Vagina (tissue), 2 donors: ENCODE results near the gene HS6ST3. TPM values are rescaled to one million over a fixed set of nuclear protein-coding genes. Genes with fewer than 3 reads are reported as not detected.

ENCODE experiments used
- DNase-seq, 2 donors: peaks; one replicate each; pipeline ENCODE4 v3.0.0-alpha.2; 2017; ENCODE audit errors: extremely low spot score in 2 of 2
- H3K27ac ChIP-seq: fragments of 200-600 bp; sonication (generic); one replicate; pipeline ENCODE4 v1.5.1; 2019
- H3K27me3 ChIP-seq: fragments of 200-600 bp; sonication (generic); one replicate; pipeline ENCODE4 v1.5.1; 2019
- H3K36me3 ChIP-seq, 2 donors: fragments of 200-600 bp; sonication (generic); one replicate each; pipeline ENCODE4 v1.5.1; 2017 to 2019
- H3K4me1 ChIP-seq: fragments of 200-600 bp; sonication (generic); one replicate; pipeline ENCODE4 v1.5.1; 2019
- H3K4me3 ChIP-seq, 2 donors: fragments of 200-600 bp; sonication (generic); 1 replicate in 1 of 2; 2 replicates in 1 of 2; pipeline ENCODE4 v1.5.1; 2016 to 2019
- H3K9me3 ChIP-seq: fragments of 200-600 bp; sonication (generic); one replicate; pipeline ENCODE4 v1.5.1; 2019
- CTCF ChIP-seq, 3 experiments: fragments of 450-650 bp in 2 of 3; fragments of 200-600 bp in 1 of 3; sonication (generic) in 1 of 3; IDR thresholded peaks; one replicate each; pipeline ENCODE4 v1.5.1; 2017 to 2019; ENCODE audit warnings: antibody characterized with exemption in 3 of 3, mild to moderate bottlenecking in 2 of 3, moderate library complexity in 2 of 3
- POLR2A ChIP-seq, 2 donors: fragments of 450-650 bp; IDR thresholded peaks; one replicate each; pipeline ENCODE4 v1.6.1; 2017; ENCODE audit warnings: antibody characterized with exemption in 2 of 2, mild to moderate bottlenecking in 2 of 2, moderate library complexity in 2 of 2
- POLR2AphosphoS5 ChIP-seq, 2 donors: sonication (generic); formaldehyde crosslinking; IDR thresholded peaks; one replicate each; pipeline ENCODE4 v1.9.0; 2017; ENCODE audit warnings: antibody characterized with exemption in 2 of 2, mild to moderate bottlenecking in 2 of 2, low read depth in 1 of 2; ENCODE audit not compliant: insufficient read depth in 1 of 2
- intact Hi-C: fragments of 100-400 bp; cut with DNase I; formaldehyde crosslinking; loops from one replicate; pipeline ENCODE4 v1.15.1; 2023
- total RNA-seq: library from RNA; depleted of rRNA; stranded (reverse); fragments of >200 nt; gene quantifications from one replicate; pipeline ENCODE4 v1.2.3, GENCODE V29; 2016

Gene HS6ST3
- total RNA-seq, 1 donor from 2014 or later, result 0.49 TPM

DNA sequence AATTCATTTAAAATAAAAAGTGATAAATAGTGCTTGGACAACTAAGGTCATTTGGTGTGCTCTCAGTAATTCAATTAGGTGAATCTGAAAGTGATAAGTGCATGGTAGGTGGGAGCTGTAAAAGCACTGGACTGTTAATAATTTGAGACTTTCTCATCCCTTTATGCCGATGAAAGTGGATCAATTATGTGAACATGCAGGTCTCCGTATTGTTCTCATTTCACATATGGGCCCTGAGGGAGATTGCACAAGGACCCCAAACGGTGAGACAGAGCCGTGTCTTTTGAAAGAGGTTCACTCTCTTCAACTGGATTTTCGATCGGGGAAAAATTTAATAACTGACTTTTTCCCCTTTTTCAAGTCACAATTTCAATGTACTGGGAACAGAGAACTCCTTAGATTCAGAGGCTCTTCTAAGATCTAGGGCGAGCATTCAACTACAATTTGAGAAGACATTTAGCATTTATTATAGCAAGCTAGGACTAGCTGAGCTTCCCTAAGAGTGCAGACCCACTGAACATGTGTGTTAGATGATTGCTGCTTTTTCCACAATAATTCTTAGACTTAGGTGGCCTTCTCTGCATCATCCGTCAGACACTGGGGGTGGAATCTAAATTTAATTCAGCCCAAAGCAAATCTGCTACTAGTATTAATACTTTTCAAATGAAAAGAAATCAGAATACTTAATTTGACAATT, 556.8 kb downstream of the HS6ST3 start:
- Histone ChIP-seq H3K36me3 (no peaks in the 10 kb centered on the region), H3K4me1 (no peaks in the 10 kb centered on the region), H3K9me3 (no peaks in the 10 kb centered on the region), H3K4me3 (no peak overlapping the region), H3K27ac (no peak overlapping the region), H3K27me3 (no peaks in the 10 kb centered on the region)
- no peak for TF ChIP-seq POLR2A (IDR thresholded peaks at IDR 0.05)
- no peak for TF ChIP-seq POLR2AphosphoS5 (IDR thresholded peaks at IDR 0.05; ENCODE audit: insufficient read depth in 1 of 2, low read depth in 1 of 2)
- no peak for TF ChIP-seq CTCF (IDR thresholded peaks at IDR 0.05)
- intact Hi-C loops, result no loop called here
- no peak for DNase-seq

DNA sequence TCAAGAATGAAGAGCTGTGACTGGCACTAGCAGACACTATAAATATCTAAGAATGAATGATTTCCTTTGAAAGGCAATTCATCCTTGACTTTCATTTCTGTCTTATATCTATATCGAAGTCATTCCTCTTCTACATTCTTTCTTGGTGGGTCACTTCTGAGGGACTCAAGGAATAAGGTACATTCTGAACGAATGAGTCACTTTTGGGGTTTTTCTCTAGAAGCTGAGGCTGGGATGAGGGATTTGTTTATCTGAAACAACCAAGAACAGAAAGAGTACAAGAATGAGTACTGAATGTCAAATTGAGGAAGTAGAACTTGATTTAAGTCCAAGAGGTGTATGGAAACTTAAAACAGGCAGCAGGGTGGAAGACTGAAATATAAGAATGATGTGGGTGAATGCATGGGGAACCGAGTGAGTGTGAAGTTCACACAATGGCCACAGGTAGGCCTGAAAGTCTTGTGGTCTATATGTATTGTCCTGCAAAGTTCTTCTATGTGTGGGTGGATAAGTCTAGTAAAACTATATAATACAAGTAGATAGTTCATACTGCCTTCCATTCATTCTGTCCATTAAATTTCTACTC, 560.5 kb downstream of the HS6ST3 start:
- intact Hi-C loops, result no loop called here
- H3K4me3 ChIP-seq, result no peak overlapping the region
- H3K27me3 ChIP-seq, result no peaks in the 10 kb centered on the region
- no peak for DNase-seq
- H3K4me1 ChIP-seq, result no peaks in the 10 kb centered on the region
- H3K9me3 ChIP-seq, result no peaks in the 10 kb centered on the region
- no peak overlapping the region for H3K27ac ChIP-seq
- TF ChIP-seq POLR2AphosphoS5 (IDR thresholded peaks at IDR 0.05; ENCODE audit: insufficient read depth in 1 of 2, low read depth in 1 of 2) (no peak), CTCF (IDR thresholded peaks at IDR 0.05) (no peak), POLR2A (IDR thresholded peaks at IDR 0.05) (no peak)
- H3K36me3 ChIP-seq, result no peaks in the 10 kb centered on the region

DNA sequence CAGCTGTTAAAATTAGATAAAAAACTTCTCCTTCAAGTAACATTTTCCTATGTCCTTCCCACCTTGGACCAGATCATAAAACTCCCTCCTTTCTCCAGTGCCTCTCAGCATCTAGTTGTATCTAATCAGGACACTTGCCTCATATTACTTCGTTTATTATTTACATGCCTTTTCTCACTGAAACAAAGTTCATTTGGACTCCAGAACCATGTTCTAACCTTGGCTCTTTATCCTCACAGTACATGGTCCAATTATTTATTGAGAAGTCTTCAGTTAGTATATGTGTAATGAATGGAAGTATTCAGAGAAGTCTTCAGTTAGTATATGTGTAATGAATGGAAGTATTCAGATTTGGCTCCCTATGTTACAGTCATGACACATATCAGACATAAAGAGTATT, 561.7 kb downstream of the HS6ST3 start:
- Histone ChIP-seq H3K36me3 (no peaks in the 10 kb centered on the region), H3K9me3 (no peaks in the 10 kb centered on the region), H3K27ac (no peak overlapping the region), H3K27me3 (no peaks in the 10 kb centered on the region), H3K4me1 (no peaks in the 10 kb centered on the region), H3K4me3 (no peak overlapping the region)
- TF ChIP-seq CTCF (IDR thresholded peaks at IDR 0.05), result no peak
- no peak for TF ChIP-seq POLR2AphosphoS5 (IDR thresholded peaks at IDR 0.05; ENCODE audit: insufficient read depth in 1 of 2, low read depth in 1 of 2)
- TF ChIP-seq POLR2A (IDR thresholded peaks at IDR 0.05), result no peak
- intact Hi-C loops, result no loop called here
- no peak for DNase-seq

GRCh38 chr13:96652506-96652905, 562.6 kb downstream of the HS6ST3 start:
- TF ChIP-seq CTCF (IDR thresholded peaks at IDR 0.05) (no peak), POLR2AphosphoS5 (IDR thresholded peaks at IDR 0.05; ENCODE audit: insufficient read depth in 1 of 2, low read depth in 1 of 2) (no peak), POLR2A (IDR thresholded peaks at IDR 0.05) (no peak)
- intact Hi-C loops, result no loop called here
- no peaks in the 10 kb centered on the region for H3K9me3 ChIP-seq
- DNase-seq, result no peak
- no peaks in the 10 kb centered on the region for H3K27me3 ChIP-seq
- no peaks in the 10 kb centered on the region for H3K36me3 ChIP-seq
- no peaks in the 10 kb centered on the region for H3K4me1 ChIP-seq
- H3K27ac ChIP-seq, result no peak overlapping the region
- H3K4me3 ChIP-seq, result no peak overlapping the region

DNA sequence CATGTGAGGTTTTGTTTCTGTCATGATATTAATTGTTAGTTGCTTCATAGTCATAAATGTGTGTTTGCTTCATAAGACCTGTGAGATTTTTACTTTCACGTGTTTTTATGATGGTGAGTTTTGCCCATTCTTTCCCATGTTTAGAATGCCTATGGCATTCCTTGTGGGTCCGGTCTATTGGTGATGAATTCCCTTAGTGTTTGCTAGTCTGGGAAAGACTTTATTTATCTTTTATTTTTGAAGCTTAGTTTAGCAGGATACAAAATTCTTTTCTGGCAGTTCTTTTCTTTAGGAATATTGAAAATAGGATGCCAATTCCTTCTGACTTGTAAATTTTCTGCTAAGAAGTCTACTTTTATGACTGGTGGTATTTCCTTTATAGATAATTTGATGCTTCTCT, 571.7 kb downstream of the HS6ST3 start:
- no peaks in the 10 kb centered on the region for H3K36me3 ChIP-seq
- intact Hi-C loops, result no loop called here

More for the DNA sequence above, 571.7 kb downstream of the HS6ST3 start:
- no peaks in the 10 kb centered on the region for H3K9me3 ChIP-seq
- TF ChIP-seq CTCF (IDR thresholded peaks at IDR 0.05) (no peak), POLR2A (IDR thresholded peaks at IDR 0.05) (no peak), POLR2AphosphoS5 (IDR thresholded peaks at IDR 0.05; ENCODE audit: insufficient read depth in 1 of 2, low read depth in 1 of 2) (no peak)
- H3K27ac ChIP-seq, result no peak overlapping the region
- H3K4me3 ChIP-seq, result no peak overlapping the region
- no peaks in the 10 kb centered on the region for H3K27me3 ChIP-seq
- no peaks in the 10 kb centered on the region for H3K4me1 ChIP-seq
- DNase-seq, result no peak
